GM23338 (cell line): ENCODE measurements around the gene ATP4B. TPM values are rescaled to one million over a fixed set of nuclear protein-coding genes. Genes with fewer than 3 reads are reported as not detected.

ENCODE experiments used
- ATAC-seq: fragments of 200-7000 bp; cut with Tn5 transposase; 3 replicates; pipeline ENCODE4 v1.9.1; 2020
- DNase-seq: peaks from one replicate; pipeline ENCODE4 v3.0.0-alpha.2; 2015; ENCODE audit warnings: low spot score
- H2AFZ ChIP-seq: fragments of 200-600 bp; sonication (generic); 2 replicates; pipeline ENCODE4 v1.8.0; 2016; ENCODE audit warnings: antibody characterized with exemption, mild to moderate bottlenecking, moderate library complexity
- H3F3A ChIP-seq: fragments of 200-600 bp; sonication (generic); replicated peaks from 2 replicates; pipeline ENCODE4 v1.8.0; 2017; ENCODE audit warnings: antibody characterized with exemption, mixed run types, low read depth
- H3K27ac ChIP-seq: fragments of 200-600 bp; sonication (generic); 2 replicates; pipeline ENCODE4 v1.6.1; 2016; ENCODE audit warnings: low read depth
- H3K27me3 ChIP-seq: fragments of 200-600 bp; sonication (generic); 2 replicates; pipeline ENCODE4 v1.8.0; 2016; ENCODE audit warnings: mild to moderate bottlenecking, mixed run types, moderate library complexity; ENCODE audit not compliant: insufficient read depth
- H3K36me3 ChIP-seq: fragments of 200-600 bp; sonication (generic); 2 replicates; pipeline ENCODE4 v1.8.0; 2016; ENCODE audit warnings: mild to moderate bottlenecking; ENCODE audit not compliant: insufficient read depth
- H3K4me1 ChIP-seq: fragments of 200-600 bp; sonication (generic); 2 replicates; pipeline ENCODE4 v1.8.0; 2016; ENCODE audit warnings: mild to moderate bottlenecking, moderate library complexity; ENCODE audit not compliant: insufficient read depth
- H3K4me2 ChIP-seq: fragments of 200-600 bp; sonication (generic); 2 replicates; pipeline ENCODE4 v1.7.1; 2017; ENCODE audit warnings: mixed run types
- H3K4me3 ChIP-seq: fragments of 200-600 bp; sonication (generic); 2 replicates; pipeline ENCODE4 v1.6.1; 2016; ENCODE audit warnings: mixed run types
- H3K79me2 ChIP-seq: fragments of 200-600 bp; sonication (generic); replicated peaks from 2 replicates; pipeline ENCODE4 v1.8.0; 2017; ENCODE audit warnings: mild to moderate bottlenecking; ENCODE audit not compliant: insufficient read depth
- H3K9me2 ChIP-seq: fragments of 200-600 bp; sonication (generic); 2 replicates; pipeline ENCODE4 v1.8.0; 2017; ENCODE audit not compliant: insufficient read depth
- H4K20me1 ChIP-seq: fragments of 200-600 bp; sonication (generic); replicated peaks from 2 replicates; pipeline ENCODE4 v1.8.0; 2017; ENCODE audit warnings: mild to moderate bottlenecking; ENCODE audit not compliant: insufficient read depth
- H3K27ac Mint-ChIP-seq: 2 replicates; pipeline ENCODE4 v1.8.0; 2020; ENCODE audit warnings: inconsistent platforms, mild to moderate bottlenecking, moderate library complexity, mixed read lengths
- H3K27me3 Mint-ChIP-seq: 3 replicates; pipeline ENCODE4 v1.8.0; 2022; ENCODE audit warnings: low read depth, mild to moderate bottlenecking, moderate library complexity, mixed read lengths, inconsistent platforms; ENCODE audit not compliant: insufficient read depth, poor library complexity
- H3K36me3 Mint-ChIP-seq: 3 replicates; pipeline ENCODE4 v1.8.0; 2021; ENCODE audit warnings: low read depth, mild to moderate bottlenecking, inconsistent platforms, moderate library complexity, mixed read lengths
- H3K4me1 Mint-ChIP-seq: 3 replicates; pipeline ENCODE4 v1.8.0; 2020; ENCODE audit warnings: mild to moderate bottlenecking, inconsistent platforms, mixed read lengths
- H3K4me3 Mint-ChIP-seq: 3 replicates; pipeline ENCODE4 v1.8.0; 2021; ENCODE audit warnings: moderate library complexity, mild to moderate bottlenecking, inconsistent platforms, mixed read lengths
- H3K9me3 Mint-ChIP-seq: 3 replicates; pipeline ENCODE4 v1.8.0; 2020; ENCODE audit warnings: moderate library complexity, mild to moderate bottlenecking, inconsistent platforms, mixed read lengths
- CREB1 ChIP-seq: fragments of 250-450 bp; sonication (Bioruptor Pico); IDR thresholded peaks from 2 replicates; pipeline ENCODE4 v1.5.0; 2020; ENCODE audit warnings: low read depth, mild to moderate bottlenecking, moderate library complexity
- EZH2 ChIP-seq: fragments of 200-600 bp; sonication (generic); IDR thresholded peaks from one replicate; pipeline ENCODE4 v1.8.0; 2017; ENCODE audit warnings: antibody characterized with exemption, mild to moderate bottlenecking, low read depth; ENCODE audit not compliant: unreplicated experiment
- EZH2phosphoT487 ChIP-seq: fragments of 200-600 bp; sonication (generic); IDR thresholded peaks from one replicate; pipeline ENCODE4 v1.8.1; 2018; ENCODE audit warnings: antibody characterized with exemption; ENCODE audit not compliant: unreplicated experiment
- JUNB ChIP-seq: IDR thresholded peaks from one replicate; pipeline ENCODE4 v1.6.1; 2016; ENCODE audit warnings: antibody characterized with exemption; ENCODE audit not compliant: unreplicated experiment
- NANOG ChIP-seq: IDR thresholded peaks from 2 replicates; pipeline ENCODE4 v1.6.1; 2016; ENCODE audit warnings: antibody characterized with exemption, borderline replicate concordance
- POLR2AphosphoS5 ChIP-seq: IDR thresholded peaks from 2 replicates; pipeline ENCODE4 v1.6.1; 2016; ENCODE audit warnings: antibody characterized with exemption, low read depth
- STAT1 ChIP-seq: IDR thresholded peaks from one replicate; pipeline ENCODE4 v1.6.1; 2016; ENCODE audit warnings: antibody characterized with exemption; ENCODE audit not compliant: unreplicated experiment
- ZNF114 ChIP-seq: fragments of 250-450 bp; sonication (Bioruptor Pico); IDR thresholded peaks from 2 replicates; pipeline ENCODE4 v1.5.0; 2020; ENCODE audit warnings: mild to moderate bottlenecking, moderate library complexity
- ZNF331 ChIP-seq: fragments of 250-450 bp; sonication (Bioruptor Pico); IDR thresholded peaks from 2 replicates; pipeline ENCODE4 v1.5.0; 2020; ENCODE audit warnings: low read depth, mild to moderate bottlenecking, moderate library complexity
- polyA plus RNA-seq: library from polyadenylated mRNA; unstranded; fragments of >200 nt; fragmentation: Nextera tagmentation; extraction: Ambion mirVana; gene quantifications from 2 replicates; pipeline ENCODE4 v1.2.1, GENCODE V29; 2016
- total RNA-seq: library from RNA; depleted of rRNA; stranded (reverse); fragments of >200 nt; shearing (Covaris generic); gene quantifications from 2 replicates; pipeline ENCODE4 v1.2.3, GENCODE V29; 2014
- TF ChIP-seq, protein P1 (sequence below): fragments of 250-450 bp; sonication (Bioruptor Pico); IDR thresholded peaks from 2 replicates; pipeline ENCODE4 v1.5.0; 2020; ENCODE audit warnings: mild to moderate bottlenecking, moderate library complexity
- TF ChIP-seq, protein P2 (sequence below): IDR thresholded peaks from 2 replicates; pipeline ENCODE4 v1.6.1; 2016; ENCODE audit warnings: antibody characterized with exemption
- TF ChIP-seq, protein P3 (sequence below): IDR thresholded peaks from one replicate; pipeline ENCODE4 v1.6.1; 2018; ENCODE audit warnings: antibody characterized with exemption; ENCODE audit not compliant: unreplicated experiment
- TF ChIP-seq, protein P4 (sequence below), 2 experiments: fragments of 200-600 bp in 1 of 2; sonication (generic) in 1 of 2; conservative IDR thresholded peaks; 2 replicates each; pipeline versions ENCODE4 v1.5.1 to v1.6.1; 2016 to 2017; ENCODE audit warnings: antibody characterized with exemption in 2 of 2, low read depth in 2 of 2, mild to moderate bottlenecking in 2 of 2, moderate library complexity in 1 of 2

ATP4B gene
- total and polyA plus RNA-seq, 2 experiments from 2014 or later = not detected

DNA sequence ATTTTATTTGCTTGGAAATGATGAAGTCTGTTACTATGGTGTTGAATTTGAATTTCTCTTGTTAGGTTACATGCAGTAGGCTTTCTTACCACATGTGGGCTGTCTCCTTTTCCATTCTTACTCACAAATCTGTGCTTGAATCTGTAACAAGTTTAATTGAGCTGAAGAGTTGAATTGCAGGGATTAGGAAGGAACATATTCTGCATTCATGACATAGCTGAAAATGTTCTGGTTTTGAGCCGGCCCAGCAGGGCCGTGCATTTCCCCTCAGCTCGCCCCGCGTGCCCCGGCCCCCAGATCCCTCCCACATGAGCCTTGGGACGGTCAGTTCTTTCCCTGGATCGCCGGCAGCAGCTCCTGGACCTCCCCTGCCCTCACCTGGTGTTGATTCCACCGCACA, 45.4 kb downstream of the ATP4B start:
- Mint-ChIP-seq H3K27ac (no peak overlapping the region), H3K4me3 (no peak overlapping the region), H3K27me3 (peaks cover 7% of the 10 kb centered on the region), H3K36me3 (peaks cover 36% of the 10 kb centered on the region), H3K9me3 (no peaks in the 10 kb centered on the region), H3K4me1 (peaks cover 17% of the 10 kb centered on the region)
- H3K4me2 ChIP-seq = no peak overlapping the region
- H3K27ac ChIP-seq = no peak overlapping the region
- no peak overlapping the region for H2AFZ ChIP-seq
- no peak for TF ChIP-seq JUNB
- TF ChIP-seq POLR2AphosphoS5 = no peak
- TF ChIP-seq, protein P1, sequence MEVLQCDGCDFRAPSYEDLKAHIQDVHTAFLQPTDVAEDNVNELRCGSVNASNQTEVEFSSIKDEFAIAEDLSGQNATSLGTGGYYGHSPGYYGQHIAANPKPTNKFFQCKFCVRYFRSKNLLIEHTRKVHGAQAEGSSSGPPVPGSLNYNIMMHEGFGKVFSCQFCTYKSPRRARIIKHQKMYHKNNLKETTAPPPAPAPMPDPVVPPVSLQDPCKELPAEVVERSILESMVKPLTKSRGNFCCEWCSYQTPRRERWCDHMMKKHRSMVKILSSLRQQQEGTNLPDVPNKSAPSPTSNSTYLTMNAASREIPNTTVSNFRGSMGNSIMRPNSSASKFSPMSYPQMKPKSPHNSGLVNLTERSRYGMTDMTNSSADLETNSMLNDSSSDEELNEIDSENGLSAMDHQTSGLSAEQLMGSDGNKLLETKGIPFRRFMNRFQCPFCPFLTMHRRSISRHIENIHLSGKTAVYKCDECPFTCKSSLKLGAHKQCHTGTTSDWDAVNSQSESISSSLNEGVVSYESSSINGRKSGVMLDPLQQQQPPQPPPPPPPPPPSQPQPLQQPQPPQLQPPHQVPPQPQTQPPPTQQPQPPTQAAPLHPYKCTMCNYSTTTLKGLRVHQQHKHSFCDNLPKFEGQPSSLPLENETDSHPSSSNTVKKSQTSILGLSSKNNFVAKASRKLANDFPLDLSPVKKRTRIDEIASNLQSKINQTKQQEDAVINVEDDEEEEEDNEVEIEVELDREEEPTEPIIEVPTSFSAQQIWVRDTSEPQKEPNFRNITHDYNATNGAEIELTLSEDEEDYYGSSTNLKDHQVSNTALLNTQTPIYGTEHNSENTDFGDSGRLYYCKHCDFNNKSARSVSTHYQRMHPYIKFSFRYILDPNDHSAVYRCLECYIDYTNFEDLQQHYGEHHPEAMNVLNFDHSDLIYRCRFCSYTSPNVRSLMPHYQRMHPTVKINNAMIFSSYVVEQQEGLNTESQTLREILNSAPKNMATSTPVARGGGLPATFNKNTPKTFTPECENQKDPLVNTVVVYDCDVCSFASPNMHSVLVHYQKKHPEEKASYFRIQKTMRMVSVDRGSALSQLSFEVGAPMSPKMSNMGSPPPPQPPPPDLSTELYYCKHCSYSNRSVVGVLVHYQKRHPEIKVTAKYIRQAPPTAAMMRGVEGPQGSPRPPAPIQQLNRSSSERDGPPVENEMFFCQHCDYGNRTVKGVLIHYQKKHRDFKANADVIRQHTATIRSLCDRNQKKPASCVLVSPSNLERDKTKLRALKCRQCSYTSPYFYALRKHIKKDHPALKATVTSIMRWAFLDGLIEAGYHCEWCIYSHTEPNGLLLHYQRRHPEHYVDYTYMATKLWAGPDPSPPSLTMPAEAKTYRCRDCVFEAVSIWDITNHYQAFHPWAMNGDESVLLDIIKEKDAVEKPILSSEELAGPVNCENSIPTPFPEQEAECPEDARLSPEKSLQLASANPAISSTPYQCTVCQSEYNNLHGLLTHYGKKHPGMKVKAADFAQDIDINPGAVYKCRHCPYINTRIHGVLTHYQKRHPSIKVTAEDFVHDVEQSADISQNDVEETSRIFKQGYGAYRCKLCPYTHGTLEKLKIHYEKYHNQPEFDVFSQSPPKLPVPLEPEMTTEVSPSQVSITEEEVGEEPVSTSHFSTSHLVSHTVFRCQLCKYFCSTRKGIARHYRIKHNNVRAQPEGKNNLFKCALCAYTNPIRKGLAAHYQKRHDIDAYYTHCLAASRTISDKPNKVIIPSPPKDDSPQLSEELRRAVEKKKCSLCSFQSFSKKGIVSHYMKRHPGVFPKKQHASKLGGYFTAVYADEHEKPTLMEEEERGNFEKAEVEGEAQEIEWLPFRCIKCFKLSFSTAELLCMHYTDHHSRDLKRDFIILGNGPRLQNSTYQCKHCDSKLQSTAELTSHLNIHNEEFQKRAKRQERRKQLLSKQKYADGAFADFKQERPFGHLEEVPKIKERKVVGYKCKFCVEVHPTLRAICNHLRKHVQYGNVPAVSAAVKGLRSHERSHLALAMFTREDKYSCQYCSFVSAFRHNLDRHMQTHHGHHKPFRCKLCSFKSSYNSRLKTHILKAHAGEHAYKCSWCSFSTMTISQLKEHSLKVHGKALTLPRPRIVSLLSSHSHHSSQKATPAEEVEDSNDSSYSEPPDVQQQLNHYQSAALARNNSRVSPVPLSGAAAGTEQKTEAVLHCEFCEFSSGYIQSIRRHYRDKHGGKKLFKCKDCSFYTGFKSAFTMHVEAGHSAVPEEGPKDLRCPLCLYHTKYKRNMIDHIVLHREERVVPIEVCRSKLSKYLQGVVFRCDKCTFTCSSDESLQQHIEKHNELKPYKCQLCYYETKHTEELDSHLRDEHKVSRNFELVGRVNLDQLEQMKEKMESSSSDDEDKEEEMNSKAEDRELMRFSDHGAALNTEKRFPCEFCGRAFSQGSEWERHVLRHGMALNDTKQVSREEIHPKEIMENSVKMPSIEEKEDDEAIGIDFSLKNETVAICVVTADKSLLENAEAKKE = no peak
- no peak for TF ChIP-seq EZH2phosphoT487
- TF ChIP-seq CREB1 (CRISPR knock-in tag) = no peak
- TF ChIP-seq ZNF331 (CRISPR knock-in tag) = no peak
- no peak for TF ChIP-seq NANOG
- TF ChIP-seq STAT1 = no peak
- no peak for TF ChIP-seq EZH2
- TF ChIP-seq, protein P2, sequence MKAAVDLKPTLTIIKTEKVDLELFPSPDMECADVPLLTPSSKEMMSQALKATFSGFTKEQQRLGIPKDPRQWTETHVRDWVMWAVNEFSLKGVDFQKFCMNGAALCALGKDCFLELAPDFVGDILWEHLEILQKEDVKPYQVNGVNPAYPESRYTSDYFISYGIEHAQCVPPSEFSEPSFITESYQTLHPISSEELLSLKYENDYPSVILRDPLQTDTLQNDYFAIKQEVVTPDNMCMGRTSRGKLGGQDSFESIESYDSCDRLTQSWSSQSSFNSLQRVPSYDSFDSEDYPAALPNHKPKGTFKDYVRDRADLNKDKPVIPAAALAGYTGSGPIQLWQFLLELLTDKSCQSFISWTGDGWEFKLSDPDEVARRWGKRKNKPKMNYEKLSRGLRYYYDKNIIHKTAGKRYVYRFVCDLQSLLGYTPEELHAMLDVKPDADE = no peak
- TF ChIP-seq, protein P3, sequence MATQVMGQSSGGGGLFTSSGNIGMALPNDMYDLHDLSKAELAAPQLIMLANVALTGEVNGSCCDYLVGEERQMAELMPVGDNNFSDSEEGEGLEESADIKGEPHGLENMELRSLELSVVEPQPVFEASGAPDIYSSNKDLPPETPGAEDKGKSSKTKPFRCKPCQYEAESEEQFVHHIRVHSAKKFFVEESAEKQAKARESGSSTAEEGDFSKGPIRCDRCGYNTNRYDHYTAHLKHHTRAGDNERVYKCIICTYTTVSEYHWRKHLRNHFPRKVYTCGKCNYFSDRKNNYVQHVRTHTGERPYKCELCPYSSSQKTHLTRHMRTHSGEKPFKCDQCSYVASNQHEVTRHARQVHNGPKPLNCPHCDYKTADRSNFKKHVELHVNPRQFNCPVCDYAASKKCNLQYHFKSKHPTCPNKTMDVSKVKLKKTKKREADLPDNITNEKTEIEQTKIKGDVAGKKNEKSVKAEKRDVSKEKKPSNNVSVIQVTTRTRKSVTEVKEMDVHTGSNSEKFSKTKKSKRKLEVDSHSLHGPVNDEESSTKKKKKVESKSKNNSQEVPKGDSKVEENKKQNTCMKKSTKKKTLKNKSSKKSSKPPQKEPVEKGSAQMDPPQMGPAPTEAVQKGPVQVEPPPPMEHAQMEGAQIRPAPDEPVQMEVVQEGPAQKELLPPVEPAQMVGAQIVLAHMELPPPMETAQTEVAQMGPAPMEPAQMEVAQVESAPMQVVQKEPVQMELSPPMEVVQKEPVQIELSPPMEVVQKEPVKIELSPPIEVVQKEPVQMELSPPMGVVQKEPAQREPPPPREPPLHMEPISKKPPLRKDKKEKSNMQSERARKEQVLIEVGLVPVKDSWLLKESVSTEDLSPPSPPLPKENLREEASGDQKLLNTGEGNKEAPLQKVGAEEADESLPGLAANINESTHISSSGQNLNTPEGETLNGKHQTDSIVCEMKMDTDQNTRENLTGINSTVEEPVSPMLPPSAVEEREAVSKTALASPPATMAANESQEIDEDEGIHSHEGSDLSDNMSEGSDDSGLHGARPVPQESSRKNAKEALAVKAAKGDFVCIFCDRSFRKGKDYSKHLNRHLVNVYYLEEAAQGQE = no peak
- TF ChIP-seq, protein P4, sequence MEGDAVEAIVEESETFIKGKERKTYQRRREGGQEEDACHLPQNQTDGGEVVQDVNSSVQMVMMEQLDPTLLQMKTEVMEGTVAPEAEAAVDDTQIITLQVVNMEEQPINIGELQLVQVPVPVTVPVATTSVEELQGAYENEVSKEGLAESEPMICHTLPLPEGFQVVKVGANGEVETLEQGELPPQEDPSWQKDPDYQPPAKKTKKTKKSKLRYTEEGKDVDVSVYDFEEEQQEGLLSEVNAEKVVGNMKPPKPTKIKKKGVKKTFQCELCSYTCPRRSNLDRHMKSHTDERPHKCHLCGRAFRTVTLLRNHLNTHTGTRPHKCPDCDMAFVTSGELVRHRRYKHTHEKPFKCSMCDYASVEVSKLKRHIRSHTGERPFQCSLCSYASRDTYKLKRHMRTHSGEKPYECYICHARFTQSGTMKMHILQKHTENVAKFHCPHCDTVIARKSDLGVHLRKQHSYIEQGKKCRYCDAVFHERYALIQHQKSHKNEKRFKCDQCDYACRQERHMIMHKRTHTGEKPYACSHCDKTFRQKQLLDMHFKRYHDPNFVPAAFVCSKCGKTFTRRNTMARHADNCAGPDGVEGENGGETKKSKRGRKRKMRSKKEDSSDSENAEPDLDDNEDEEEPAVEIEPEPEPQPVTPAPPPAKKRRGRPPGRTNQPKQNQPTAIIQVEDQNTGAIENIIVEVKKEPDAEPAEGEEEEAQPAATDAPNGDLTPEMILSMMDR (conservative IDR thresholded peaks at IDR 0.05; ENCODE audit: low read depth in 2 of 2) = no peak
- TF ChIP-seq ZNF114 (CRISPR knock-in tag) = no peak
- H4K20me1 ChIP-seq = peaks cover 12% of the 10 kb centered on the region
- 0 out of 2 replicates have a peak, but pooled peaks cover 3% of the 10 kb centered on the region for H3F3A ChIP-seq
- peaks cover 10% of the 10 kb centered on the region; the same call in 1 of the 2 replicates for H3K4me1 ChIP-seq
- no peaks in the 10 kb centered on the region for H3K9me2 ChIP-seq
- DNase-seq = no peak
- no peaks in the 10 kb centered on the region for H3K36me3 ChIP-seq
- peaks cover 80% of the 10 kb centered on the region for H3K79me2 ChIP-seq
- no peak for ATAC-seq
- no peaks in the 10 kb centered on the region for H3K27me3 ChIP-seq
- no peak overlapping the region for H3K4me3 ChIP-seq
